ENCODE data around the gene PCDHGC3.
"Not testable (repeated sequence)": the region's sequence is repeated elsewhere in the genome, so short reads cannot be mapped to it uniquely, and the experiment has no call there.

DNA sequence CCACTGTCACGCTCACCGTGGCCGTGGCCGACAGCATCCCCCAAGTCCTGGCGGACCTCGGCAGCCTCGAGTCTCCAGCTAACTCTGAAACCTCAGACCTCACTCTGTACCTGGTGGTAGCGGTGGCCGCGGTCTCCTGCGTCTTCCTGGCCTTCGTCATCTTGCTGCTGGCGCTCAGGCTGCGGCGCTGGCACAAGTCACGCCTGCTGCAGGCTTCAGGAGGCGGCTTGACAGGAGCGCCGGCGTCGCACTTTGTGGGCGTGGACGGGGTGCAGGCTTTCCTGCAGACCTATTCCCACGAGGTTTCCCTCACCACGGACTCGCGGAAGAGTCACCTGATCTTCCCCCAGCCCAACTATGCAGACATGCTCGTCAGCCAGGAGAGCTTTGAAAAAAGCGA lies 43.0 kb upstream of the PCDHGC3 start:
- TF ChIP-seq, protein P1, sequence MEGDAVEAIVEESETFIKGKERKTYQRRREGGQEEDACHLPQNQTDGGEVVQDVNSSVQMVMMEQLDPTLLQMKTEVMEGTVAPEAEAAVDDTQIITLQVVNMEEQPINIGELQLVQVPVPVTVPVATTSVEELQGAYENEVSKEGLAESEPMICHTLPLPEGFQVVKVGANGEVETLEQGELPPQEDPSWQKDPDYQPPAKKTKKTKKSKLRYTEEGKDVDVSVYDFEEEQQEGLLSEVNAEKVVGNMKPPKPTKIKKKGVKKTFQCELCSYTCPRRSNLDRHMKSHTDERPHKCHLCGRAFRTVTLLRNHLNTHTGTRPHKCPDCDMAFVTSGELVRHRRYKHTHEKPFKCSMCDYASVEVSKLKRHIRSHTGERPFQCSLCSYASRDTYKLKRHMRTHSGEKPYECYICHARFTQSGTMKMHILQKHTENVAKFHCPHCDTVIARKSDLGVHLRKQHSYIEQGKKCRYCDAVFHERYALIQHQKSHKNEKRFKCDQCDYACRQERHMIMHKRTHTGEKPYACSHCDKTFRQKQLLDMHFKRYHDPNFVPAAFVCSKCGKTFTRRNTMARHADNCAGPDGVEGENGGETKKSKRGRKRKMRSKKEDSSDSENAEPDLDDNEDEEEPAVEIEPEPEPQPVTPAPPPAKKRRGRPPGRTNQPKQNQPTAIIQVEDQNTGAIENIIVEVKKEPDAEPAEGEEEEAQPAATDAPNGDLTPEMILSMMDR (IDR thresholded peaks at IDR 0.05): not testable (repeated sequence)
- not testable (repeated sequence) for TF ChIP-seq POLR2A (IDR thresholded peaks at IDR 0.05)

Data from transverse colon (tissue), 3 donors.